Measurements from ENCODE around the gene MROH9. TPM values are rescaled to one million over a fixed set of nuclear protein-coding genes. Genes with fewer than 3 reads are reported as not detected.

Gene MROH9
- total and polyA plus RNA-seq, 2 of the 13 experiments (the other 11 are each of a cell fraction or from before 2014, with no cell fraction given), result not detected

- Histone ChIP-seq H3K4me1 (ENCODE audit: insufficient read depth, low read length) (no peaks in the 10 kb centered on the region), H3K9ac (ENCODE audit: insufficient read depth, low read depth, low read length) (no peak overlapping the region), H3K27ac (ENCODE audit: extremely low read length, insufficient read depth, low read length) (no peak overlapping the region), H3K4me2 (ENCODE audit: low read depth, low read length) (no peak overlapping the region), H3K4me3 (replicated peaks in 1 of 3; ENCODE audit: insufficient read depth in 1 of 3, low read depth in 2 of 3, low read length in 3 of 3) (no peak overlapping the region), H3K36me3 (replicated peaks in 1 of 2; ENCODE audit: control insufficient read depth in 1 of 2, insufficient read depth in 2 of 2, low read length in 2 of 2) (no peaks in the 10 kb centered on the region), H3K27me3 (ENCODE audit: control insufficient read depth in 1 of 2, insufficient read depth in 2 of 2, low read length in 2 of 2) (no peaks in the 10 kb centered on the region), H3K9me3 (ENCODE audit: low read length) (no peaks in the 10 kb centered on the region), H4K20me1 (ENCODE audit: insufficient read depth, low read length) (no peaks in the 10 kb centered on the region), H3K79me2 (ENCODE audit: insufficient read depth, low read length) (no peaks in the 10 kb centered on the region), H2AFZ (ENCODE audit: low read length) (no peak overlapping the region)
- no peak for DNase-seq (ENCODE audit: low spot score)
- intact Hi-C loops (cut with micrococcal nuclease; ENCODE audit: unreplicated experiment) (no loop called here), in situ Hi-C loops (cut with HindIII; ENCODE audit: extremely low pct_ligation_motif_present, low pct_unique_long_range_greater_than_20kb) (no loop called here)
- no peak for ATAC-seq
- ChIA-PET CTCF (ENCODE audit: low intra/inter-chr PET ratio, low total read pairs) (no interaction called here), POLR2A (no interaction called here)
- TF ChIP-seq ZNF550 (CRISPR knock-in tag; IDR thresholded peaks at IDR 0.05; ENCODE audit: borderline replicate concordance) (no peak), ZNF878 (CRISPR knock-in tag; IDR thresholded peaks at IDR 0.05) (no peak), GPN1 (CRISPR knock-in tag; IDR thresholded peaks at IDR 0.05; ENCODE audit: borderline replicate concordance) (no peak), MAFK (conservative IDR thresholded peaks at IDR 0.05 in 1 of 2, IDR thresholded peaks at IDR 0.05 in 1 of 2; ENCODE audit: low read length in 2 of 2) (no peak), DPF2 (CRISPR knock-in tag; IDR thresholded peaks at IDR 0.05; ENCODE audit: borderline replicate concordance, low read depth) (no peak), ZNF18 (CRISPR knock-in tag; IDR thresholded peaks at IDR 0.05; ENCODE audit: insufficient replicate concordance) (no peak), MEIS2 (CRISPR knock-in tag; IDR thresholded peaks at IDR 0.05) (no peak), PHB2 (IDR thresholded peaks at IDR 0.05; ENCODE audit: partially characterized antibody) (no peak), ZFP90 (CRISPR knock-in tag; IDR thresholded peaks at IDR 0.05; ENCODE audit: borderline replicate concordance) (no peak), RFXANK (CRISPR knock-in tag; IDR thresholded peaks at IDR 0.05) (no peak), ZNF263 (CRISPR knock-in tag; IDR thresholded peaks at IDR 0.05) (no peak), ZNF282 (IDR thresholded peaks at IDR 0.05; ENCODE audit: partially characterized antibody) (no peak)
- TF ChIP-seq, protein P1, sequence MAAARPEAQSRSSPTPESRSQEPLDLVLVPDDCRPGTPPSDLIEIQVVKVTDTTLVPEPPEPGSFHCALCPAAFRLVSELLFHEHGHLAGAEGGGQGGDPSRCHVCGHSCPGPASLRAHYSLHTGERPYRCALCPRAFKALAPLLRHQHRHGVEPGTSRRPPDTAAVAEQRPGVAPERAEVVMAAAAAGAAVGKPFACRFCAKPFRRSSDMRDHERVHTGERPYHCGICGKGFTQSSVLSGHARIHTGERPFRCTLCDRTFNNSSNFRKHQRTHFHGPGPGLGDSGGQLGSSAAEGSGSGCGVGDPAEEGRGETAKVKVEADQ (CRISPR knock-in tag; IDR thresholded peaks at IDR 0.05; ENCODE audit: borderline replicate concordance), result no peak
- TF ChIP-seq, protein P2, sequence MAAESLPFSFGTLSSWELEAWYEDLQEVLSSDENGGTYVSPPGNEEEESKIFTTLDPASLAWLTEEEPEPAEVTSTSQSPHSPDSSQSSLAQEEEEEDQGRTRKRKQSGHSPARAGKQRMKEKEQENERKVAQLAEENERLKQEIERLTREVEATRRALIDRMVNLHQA (CRISPR knock-in tag; IDR thresholded peaks at IDR 0.05), result no peak
- no TSS peak for BruUV-seq (replicated peaks)
- FAIRE-seq, result no peak
These were observed 24.1 kb downstream of the MROH9 start for GRCh38 chr1:170959385-170959784.
